Lung (tissue), 16 donors: Measurements from ENCODE around the gene GOLGA6C. TPM values are rescaled to one million over a fixed set of nuclear protein-coding genes. Genes with fewer than 3 reads are reported as not detected.
"Not testable (repeated sequence)": the region's sequence is repeated elsewhere in the genome, so short reads cannot be mapped to it uniquely, and the experiment has no call there.

Experiments
- ATAC-seq: fragments of 200-7000 bp; cut with Tn5 transposase; one replicate; pipeline ENCODE4 v1.9.1; 2020; ENCODE audit warnings: moderate number of reproducible peaks; ENCODE audit not compliant: insufficient read depth, low FRiP score
- DNase-seq, 3 donors: peaks; one replicate each; pipeline ENCODE4 v3.0.0-alpha.2; 2013 to 2017
- H3K27ac ChIP-seq, 2 donors: one replicate each; pipeline ENCODE4 v1.5.1; 2013; ENCODE audit warnings: mild to moderate bottlenecking in 2 of 2, moderate library complexity in 2 of 2, control low read depth in 1 of 2, inconsistent platforms in 1 of 2, low read depth in 1 of 2, low read length in 1 of 2
- H3K27me3 ChIP-seq, 3 donors: one replicate each; pipeline ENCODE4 v1.5.1; 2013; ENCODE audit warnings: low read length in 2 of 3; ENCODE audit not compliant: control insufficient read depth in 3 of 3, insufficient read depth in 3 of 3
- H3K36me3 ChIP-seq, 4 donors: one replicate each; pipeline ENCODE4 v1.5.1; 2013; ENCODE audit warnings: low read length in 4 of 4, mild to moderate bottlenecking in 1 of 4, moderate library complexity in 1 of 4; ENCODE audit not compliant: control insufficient read depth in 4 of 4, insufficient read depth in 4 of 4
- H3K4me1 ChIP-seq, 5 donors: one replicate each; pipeline ENCODE4 v1.5.1; 2013; ENCODE audit warnings: low read length in 5 of 5, mild to moderate bottlenecking in 2 of 5, moderate library complexity in 1 of 5; ENCODE audit not compliant: control insufficient read depth in 5 of 5, insufficient read depth in 5 of 5
- H3K4me3 ChIP-seq: one replicate; pipeline ENCODE4 v1.5.1; 2013; ENCODE audit warnings: mild to moderate bottlenecking, control low read depth, moderate library complexity
- H3K9ac ChIP-seq, 2 donors: one replicate each; pipeline ENCODE4 v1.5.1; 2013; ENCODE audit warnings: low read length in 2 of 2, control low read depth in 1 of 2; ENCODE audit not compliant: insufficient read depth in 1 of 2
- H3K9me3 ChIP-seq, 4 donors: one replicate each; pipeline ENCODE4 v1.5.1; 2013; ENCODE audit warnings: low read length in 3 of 4, mild to moderate bottlenecking in 1 of 4, moderate library complexity in 1 of 4; ENCODE audit not compliant: control insufficient read depth in 4 of 4, insufficient read depth in 3 of 4
- CTCF ChIP-seq: IDR thresholded peaks from 2 replicates; pipeline ENCODE4 v1.5.1; 2012; ENCODE audit warnings: mild to moderate bottlenecking; ENCODE audit errors: control extremely low read depth, extremely low read depth
- WGBS, 2 donors: extraction: QIAGEN DNeasy Blood & Tissue Kit; methylation state at CpG; one replicate each; pipeline ENCODE4 v1.1.7; 2013; 5-methylcytosine and 5-hydroxymethylcytosine counted together
- long read RNA-seq, 5 donors: transcript quantifications; one replicate each; lab custom pipeline, GENCODE V29; 2026
- polyA plus RNA-seq, 2 donors: library from polyadenylated mRNA; stranded (reverse); fragments of 200-250 nt; gene quantifications; one replicate each; pipeline ENCODE4 v1.2.1, GENCODE V29; 2013
- total RNA-seq, 2 donors: library from RNA; depleted of rRNA in 1 of 2; stranded (reverse); fragments of >200 nt in 1 of 2; gene quantifications; one replicate each; pipeline ENCODE4 v1.2.1, GENCODE V29; 2014 to 2021
- donor health status: control.
- donor health status: control.
- donor health status: Bipolar disorder and iron deficiency.
- donor health status: healthy.
- donor health status: DM: yes; HTN: yes; CAD: no.

GOLGA6C gene, protein sequence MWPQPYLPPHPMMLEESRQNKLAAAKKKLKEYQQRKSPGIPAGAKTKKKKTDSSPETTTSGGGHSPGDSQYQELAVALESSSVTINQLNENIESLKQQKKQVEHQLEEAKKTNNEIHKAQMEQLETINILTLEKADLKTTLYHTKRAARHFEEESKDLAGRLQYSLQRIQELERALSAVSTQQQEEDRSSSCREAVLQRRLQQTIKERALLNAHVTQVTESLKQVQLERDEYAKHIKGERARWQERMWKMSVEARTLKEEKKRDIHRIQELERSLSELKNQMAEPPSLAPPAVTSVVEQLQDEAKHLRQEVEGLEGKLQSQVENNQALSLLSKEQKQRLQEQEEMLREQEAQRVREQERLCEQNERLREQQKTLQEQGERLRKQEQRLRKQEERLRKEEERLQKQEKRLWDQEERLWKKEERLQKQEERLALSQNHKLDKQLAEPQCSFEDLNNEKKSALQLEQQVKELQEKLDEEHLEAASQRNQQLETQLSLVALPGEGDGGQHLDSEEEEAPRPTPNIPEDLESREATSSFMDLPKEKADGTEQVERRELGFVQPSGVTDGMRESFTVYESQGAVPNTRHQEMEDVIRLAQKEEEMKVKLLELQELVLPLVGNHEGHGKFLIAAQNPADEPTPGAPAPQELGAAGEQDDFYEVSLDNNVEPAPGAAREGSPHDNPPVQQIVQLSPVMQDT
- total RNA-seq (not detected), polyA plus RNA-seq (under 1 TPM in 1 of 2 donors, not detected in 1; 0.01 TPM)
- long read RNA-seq, donor 1, result 0 reads
- long read RNA-seq, donor 2, result 0 reads
- long read RNA-seq, donor 3, result 0 reads
- long read RNA-seq, donor 4, result 0 reads
- long read RNA-seq, donor 5, result 0 reads

- not testable (repeated sequence) for ATAC-seq, H3K27me3 ChIP-seq, H3K36me3 ChIP-seq, DNase-seq, H3K27ac ChIP-seq, H3K4me3 ChIP-seq, H3K9ac ChIP-seq, H3K4me1 ChIP-seq, H3K9me3 ChIP-seq
- WGBS, 2 donors, result 75% methylated on average over 1 of the region's 2 CpGs; no CpG with 5 or more reads in 1 of the 2 donors
Measured at GRCh38 chr15:75258034-75258433, at the start of gene GOLGA6C. Gene GOLGA6C (plus strand): TSS chr15:75258334. CDS start chr15:75258599, 265 bp downstream.

GRCh38 chr15:75208501-75209288 lies 49.4 kb upstream of the GOLGA6C start:
- H3K9ac ChIP-seq, result no peak overlapping the region
- no peak for DNase-seq
- H3K4me1 ChIP-seq, result peaks cover 0 to 10% (median 2%) of the 10 kb centered on the region in 5 donors
- no peak overlapping the region for H3K27ac ChIP-seq
- no peak overlapping the region for H3K4me3 ChIP-seq
- ATAC-seq, result no peak
- no peaks in the 10 kb centered on the region for H3K9me3 ChIP-seq
- H3K36me3 ChIP-seq, result peaks cover 6 to 79% (median 27%) of the 10 kb centered on the region in 4 donors
- TF ChIP-seq CTCF, result no peak
- H3K27me3 ChIP-seq, result no peaks in the 10 kb centered on the region
- WGBS, 2 donors, result 88 to 90% methylated on average over 31 to 32 of the region's 32 CpGs

DNA sequence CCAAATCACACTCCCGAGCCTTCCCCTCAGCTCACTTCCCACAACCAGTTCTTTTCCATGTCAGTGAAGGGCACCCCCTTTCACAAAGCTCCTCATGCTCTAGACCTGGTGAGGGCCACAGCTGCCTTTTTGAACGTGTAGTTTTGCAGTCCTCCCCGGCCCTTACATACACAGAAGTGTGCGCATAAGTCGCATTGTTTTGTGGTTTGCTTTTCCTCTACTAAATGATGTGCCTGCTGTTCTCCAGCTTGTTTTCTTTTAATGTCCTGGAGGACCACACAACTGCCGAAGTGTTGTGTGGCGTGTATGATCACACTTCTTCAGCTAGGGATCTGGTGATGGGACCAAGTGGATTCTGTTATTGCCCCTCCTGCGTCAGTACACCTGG lies 48.9 kb upstream of the GOLGA6C start:
- no peak overlapping the region for H3K27ac ChIP-seq
- ATAC-seq (no peak), DNase-seq (no peak)
- peaks cover 6 to 84% (median 27%) of the 10 kb centered on the region in 4 donors for H3K36me3 ChIP-seq
- no peak for TF ChIP-seq CTCF
- WGBS, 2 donors, result 58 to 78% methylated on average over 8 of the region's 8 CpGs
- H3K9ac ChIP-seq, result no peak overlapping the region
- no peaks in the 10 kb centered on the region for H3K9me3 ChIP-seq
- no peak overlapping the region for H3K4me3 ChIP-seq
- peaks cover 0 to 8% (median 0%) of the 10 kb centered on the region in 5 donors for H3K4me1 ChIP-seq
- H3K27me3 ChIP-seq, result no peaks in the 10 kb centered on the region
